Common myeloid progenitor, CD34-positive (primary cell): Measurements from ENCODE around the gene NTHL1.

Experiments
- CTCF ChIA-PET: fragments of 350-600 bp; sonication (Branson Sonifier 250); formaldehyde crosslinking; loops from one replicate; lab custom pipeline; 2021; ENCODE audit warnings: antibody characterized with exemption; lab: Charles Lee
- POLR2A ChIA-PET: fragments of 350-600 bp; sonication (Branson Sonifier 250); formaldehyde crosslinking; loops from one replicate; lab custom pipeline; 2021; ENCODE audit warnings: antibody characterized with exemption; lab: Charles Lee
- DNase-seq, 3 donors: peaks; one replicate each; pipeline versions ENCODE4 v3.0.0 to v3.0.0-alpha.2; 2013
- H3K27ac ChIP-seq, 2 experiments: 1 replicate in 1 of 2; 2 replicates in 1 of 2; pipeline ENCODE4 v1.7.0; 2013; ENCODE audit warnings: inconsistent platforms in 2 of 2, low read length in 2 of 2, mild to moderate bottlenecking in 2 of 2, low read depth in 1 of 2, moderate library complexity in 1 of 2; ENCODE audit not compliant: severe bottlenecking in 2 of 2, insufficient read depth in 1 of 2, poor library complexity in 1 of 2
- H3K27me3 ChIP-seq, 5 experiments: replicated peaks in 2 of 5; 1 replicate in 3 of 5; 2 replicates in 2 of 5; pipeline versions ENCODE4 v1.6.1 to v1.7.0; 2013; ENCODE audit warnings: low read length in 4 of 5, mild to moderate bottlenecking in 2 of 5, moderate library complexity in 2 of 5, inconsistent platforms in 1 of 5; ENCODE audit not compliant: insufficient read depth in 5 of 5, control insufficient read depth in 4 of 5
- H3K36me3 ChIP-seq, 4 experiments: 1 replicate in 2 of 4; 2 replicates in 2 of 4; pipeline versions ENCODE4 v1.6.1 to v1.7.0; 2013; ENCODE audit warnings: low read length in 3 of 4, control low read depth in 1 of 4, mild to moderate bottlenecking in 1 of 4; ENCODE audit not compliant: control insufficient read depth in 4 of 4, insufficient read depth in 4 of 4
- H3K4me1 ChIP-seq, 4 experiments: 1 replicate in 3 of 4; 2 replicates in 1 of 4; pipeline versions ENCODE4 v1.6.1 to v1.7.1; 2013; ENCODE audit warnings: low read length in 3 of 4, mild to moderate bottlenecking in 3 of 4, control low read depth in 1 of 4, inconsistent platforms in 1 of 4, moderate library complexity in 1 of 4; ENCODE audit not compliant: control insufficient read depth in 4 of 4, insufficient read depth in 4 of 4; ENCODE audit errors: control extremely low read depth in 1 of 4
- H3K4me3 ChIP-seq, 7 experiments: 1 replicate in 4 of 7; 2 replicates in 3 of 7; pipeline versions ENCODE4 v1.5.1 to v1.7.0; 2013; ENCODE audit warnings: mild to moderate bottlenecking in 7 of 7, low read length in 6 of 7, moderate library complexity in 6 of 7, inconsistent platforms in 2 of 7, low read depth in 2 of 7, control low read depth in 1 of 7; ENCODE audit not compliant: insufficient read depth in 4 of 7, control insufficient read depth in 1 of 7; ENCODE audit errors: extremely low read depth in 1 of 7
- H3K9me3 ChIP-seq, 5 experiments: 1 replicate in 4 of 5; 2 replicates in 1 of 5; pipeline versions ENCODE4 v1.6.1 to v1.7.1; 2013; ENCODE audit warnings: low read length in 4 of 5, mild to moderate bottlenecking in 2 of 5, inconsistent platforms in 1 of 5, low read depth in 1 of 5, moderate library complexity in 1 of 5; ENCODE audit not compliant: control insufficient read depth in 4 of 5, insufficient read depth in 2 of 5; ENCODE audit errors: control extremely low read depth in 1 of 5
- WGBS: methylation state at CpG from one replicate; pipeline ENCODE4 v1.1.5; 2013; ENCODE audit not compliant: insufficient coverage; 5-methylcytosine and 5-hydroxymethylcytosine counted together

NTHL1 gene

DNA sequence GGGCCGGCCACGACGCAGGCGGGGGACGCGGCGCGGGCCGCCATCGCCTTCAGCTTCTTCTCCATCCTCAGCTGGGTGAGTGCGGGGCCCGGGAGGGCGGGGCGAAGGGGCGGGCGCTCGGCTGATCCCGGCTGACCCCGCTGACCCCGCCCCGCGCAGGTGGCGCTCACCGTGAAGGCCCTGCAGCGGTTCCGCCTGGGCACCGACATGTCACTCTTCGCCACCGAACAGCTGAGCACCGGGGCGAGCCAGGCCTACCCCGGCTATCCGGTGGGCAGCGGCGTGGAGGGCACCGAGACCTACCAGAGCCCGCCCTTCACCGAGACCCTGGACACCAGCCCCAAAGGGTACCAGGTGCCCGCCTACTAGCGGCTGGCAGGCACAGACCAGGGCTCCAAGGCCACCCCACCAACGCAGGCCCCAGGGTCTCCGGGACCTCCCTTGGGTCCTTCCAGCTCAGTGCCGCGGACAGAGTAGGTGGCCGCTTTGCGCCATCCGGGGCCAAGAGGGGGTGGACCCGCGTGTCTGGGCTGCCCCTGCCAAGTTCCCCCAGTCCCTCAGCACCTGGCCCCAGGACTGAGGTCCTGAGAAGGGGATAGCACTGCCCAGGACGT lies 54.8 kb downstream of the NTHL1 start:
- peak overlapping the region in 2 of 7 experiments; percentile 16 to 23 for H3K4me3 ChIP-seq
- H3K27me3 ChIP-seq: peaks cover 0 to 45% (median 22%) of the 10 kb centered on the region in 5 experiments
- CTCF ChIA-PET: interaction anchor here (1.2 kb wide), 1 partner anchor 11 kb away, joined by 4 read pairs; no protein-coding TSS in a partner anchor
- POLR2A ChIA-PET: interaction anchor here (1.0 to 1.5 kb wide), 2 partner anchors 155 to 162 kb away, joined by 3 to 6 read pairs; partner anchors contain the start of gene TRAF7
- 54% methylated on average over 39 of the region's 50 CpGs for WGBS
- H3K36me3 ChIP-seq: peaks cover 0 to 12% (median 9%) of the 10 kb centered on the region in 4 experiments
- no peaks in the 10 kb centered on the region for H3K9me3 ChIP-seq
- DNase-seq: no peak
- H3K4me1 ChIP-seq: peaks cover 0 to 29% (median 21%) of the 10 kb centered on the region in 4 experiments
- no peak overlapping the region for H3K27ac ChIP-seq

DNA sequence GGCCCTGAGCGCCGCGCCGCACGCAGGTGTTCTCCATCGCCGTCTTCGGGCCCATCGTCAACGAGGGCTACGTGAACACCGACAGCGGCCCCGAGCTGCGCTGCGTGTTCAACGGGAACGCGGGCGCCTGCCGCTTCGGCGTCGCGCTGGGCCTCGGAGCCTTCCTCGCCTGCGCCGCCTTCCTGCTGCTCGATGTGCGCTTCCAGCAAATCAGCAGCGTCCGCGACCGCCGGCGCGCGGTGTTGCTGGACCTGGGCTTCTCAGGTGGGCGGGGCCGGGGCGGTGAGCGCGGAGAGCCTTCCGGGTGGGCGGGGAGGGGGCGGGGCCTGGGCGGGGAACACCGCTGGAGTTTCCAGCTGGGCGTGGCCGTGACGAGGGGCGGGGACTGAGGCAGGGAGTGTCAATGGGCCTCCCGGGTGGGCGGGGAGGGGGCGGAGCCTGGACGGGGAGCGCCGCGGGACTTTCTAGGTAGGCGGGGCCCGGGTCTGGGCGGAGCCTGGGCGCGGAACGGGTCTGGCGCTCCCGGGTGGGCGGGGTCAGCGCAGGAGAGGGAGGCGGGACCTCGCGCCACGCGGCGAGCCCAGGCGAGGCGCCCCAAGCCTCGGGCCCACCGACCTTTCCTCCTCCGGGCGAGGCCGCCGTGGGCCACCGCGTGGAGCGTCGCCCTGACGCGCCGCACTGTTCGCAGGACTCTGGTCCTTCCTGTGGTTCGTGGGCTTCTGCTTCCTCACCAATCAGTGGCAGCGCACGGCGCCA lies 55.5 kb downstream of the NTHL1 start:
- Histone ChIP-seq H3K27me3 (peaks cover 0 to 45% (median 22%) of the 10 kb centered on the region in 5 experiments), H3K36me3 (peaks cover 0 to 9% (median 5%) of the 10 kb centered on the region in 4 experiments), H3K4me1 (peaks cover 0 to 29% (median 21%) of the 10 kb centered on the region in 4 experiments), H3K9me3 (no peaks in the 10 kb centered on the region), H3K4me3 (peak overlapping the region in 4 of 7 experiments; percentile 46 to 66 (median 51)), H3K27ac (no peak overlapping the region)
- DNase-seq: peak; percentile 89 to 93 (median 92)
- POLR2A ChIA-PET: interaction anchor here (1.0 to 1.5 kb wide), 3 partner anchors 27 to 163 kb away, joined by 3 to 6 read pairs (median 3); partner anchors contain the start of genes RPS2 and TRAF7
- CTCF ChIA-PET: no interaction called here
- 4% methylated on average over 71 of the region's 96 CpGs for WGBS

GRCh38 chr16:1991588-1991947 lies 56.1 kb downstream of the NTHL1 start:
- peaks cover 0 to 45% (median 22%) of the 10 kb centered on the region in 5 experiments for H3K27me3 ChIP-seq
- POLR2A ChIA-PET: interaction anchor here (1.0 to 1.5 kb wide), 3 partner anchors 26 to 164 kb away, joined by 3 to 6 read pairs (median 3); partner anchors contain the start of genes RPS2 and TRAF7
- WGBS: 10% methylated on average over 18 of the region's 22 CpGs

GRCh38 chr16:1991135-1991551 lies 56.5 kb downstream of the NTHL1 start:
- H3K36me3 ChIP-seq: peaks cover 0 to 13% (median 9%) of the 10 kb centered on the region in 4 experiments
- H3K27me3 ChIP-seq: peaks cover 0 to 45% (median 22%) of the 10 kb centered on the region in 5 experiments
- peak in 2 of 3 donors; percentile 43 to 48 for DNase-seq
- peaks cover 0 to 29% (median 21%) of the 10 kb centered on the region in 4 experiments for H3K4me1 ChIP-seq
- peak overlapping the region in 4 of 7 experiments; percentile 46 to 66 (median 58) for H3K4me3 ChIP-seq
- ChIA-PET CTCF (no interaction called here), POLR2A (interaction anchor here (1.2 to 1.5 kb wide), 2 partner anchors 26 to 157 kb away, joined by 3 read pairs; partner anchors contain the start of gene RPS2)
- no peak overlapping the region for H3K27ac ChIP-seq
- 1% methylated on average over 15 of the region's 18 CpGs for WGBS
- H3K9me3 ChIP-seq: no peaks in the 10 kb centered on the region

More at GRCh38 chr16:1991588-1991947, 56.1 kb downstream of the NTHL1 start:
- CTCF ChIA-PET: no interaction called here
- no peaks in the 10 kb centered on the region for H3K9me3 ChIP-seq
- peaks cover 0 to 29% (median 21%) of the 10 kb centered on the region in 4 experiments for H3K4me1 ChIP-seq
- H3K27ac ChIP-seq: no peak overlapping the region
- peaks cover 0 to 9% (median 5%) of the 10 kb centered on the region in 4 experiments for H3K36me3 ChIP-seq
- DNase-seq: no peak
- H3K4me3 ChIP-seq: peak overlapping the region in 4 of 7 experiments; percentile 46 to 66 (median 51)

DNA sequence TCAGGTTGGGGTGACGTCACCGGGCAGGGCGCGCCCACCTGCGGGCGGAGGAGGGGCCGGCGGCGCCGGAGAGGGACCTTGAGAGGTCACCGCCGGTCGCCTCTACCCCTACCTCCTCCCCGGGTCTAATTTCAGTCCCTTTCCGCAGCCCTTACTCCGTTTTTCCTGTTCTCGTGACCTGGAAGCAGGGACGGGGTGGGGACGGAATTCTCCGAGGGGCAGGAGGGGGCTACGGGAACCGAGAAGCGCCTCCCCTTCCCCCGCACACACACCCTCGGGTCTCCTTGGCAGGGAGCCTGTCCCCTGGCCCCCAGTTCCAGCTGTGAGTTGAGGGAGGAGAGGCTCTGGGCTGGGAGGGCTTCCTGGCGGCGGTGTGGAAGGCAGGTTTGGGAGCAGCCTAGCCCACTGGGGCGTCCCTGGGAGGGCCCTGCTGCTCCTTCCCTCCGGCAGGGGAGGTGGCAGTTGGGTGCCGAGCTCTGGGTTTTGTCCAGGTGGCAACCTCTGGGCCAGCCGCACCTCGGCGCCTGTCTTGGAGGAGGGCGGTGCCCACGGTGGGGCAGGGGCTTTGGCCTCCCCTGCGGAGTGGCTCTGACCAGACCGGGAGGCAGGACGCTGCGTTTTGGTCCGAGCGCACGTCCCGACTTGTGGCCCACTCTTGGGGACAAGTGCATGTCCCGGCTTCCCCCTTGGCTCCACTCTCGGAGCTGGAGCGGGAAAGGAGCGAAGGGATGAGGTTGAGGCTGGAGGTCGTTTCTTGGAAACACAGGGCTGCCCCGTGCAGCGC lies 57.1 kb downstream of the NTHL1 start:
- CTCF ChIA-PET: no interaction called here
- Histone ChIP-seq H3K9me3 (no peaks in the 10 kb centered on the region), H3K4me3 (peak overlapping the region in 6 of 7 experiments; percentile 19 to 66 (median 36)), H3K27me3 (peaks cover 0 to 45% (median 22%) of the 10 kb centered on the region in 5 experiments), H3K27ac (no peak overlapping the region), H3K4me1 (peaks cover 0 to 29% (median 22%) of the 10 kb centered on the region in 4 experiments), H3K36me3 (peaks cover 0 to 19% (median 14%) of the 10 kb centered on the region in 4 experiments)
- POLR2A ChIA-PET: no interaction called here
- peak in 1 of 3 donors; percentile 10 for DNase-seq
- 2% methylated on average over 34 of the region's 50 CpGs for WGBS

GRCh38 chr16:1990101-1990350 lies 57.6 kb downstream of the NTHL1 start:
- ChIA-PET CTCF (no interaction called here), POLR2A (no interaction called here)
- Histone ChIP-seq H3K9me3 (no peaks in the 10 kb centered on the region), H3K36me3 (peaks cover 0 to 22% (median 16%) of the 10 kb centered on the region in 4 experiments), H3K27me3 (peaks cover 0 to 45% (median 22%) of the 10 kb centered on the region in 5 experiments), H3K4me1 (peaks cover 0 to 34% (median 24%) of the 10 kb centered on the region in 4 experiments), H3K4me3 (peak overlapping the region in 2 of 7 experiments; percentile 36 to 50), H3K27ac (no peak overlapping the region)
- no peak for DNase-seq
- no CpG with 5 or more reads among the region's 25 CpGs for WGBS
